Lung (tissue), 12 donors: Measurements from ENCODE around the gene PRPF6. TPM values are rescaled to one million over a fixed set of nuclear protein-coding genes. Genes with fewer than 3 reads are reported as not detected.
A peak's percentile ranks its signal among the peaks of the same experiment; 100 is the strongest.

Experiments used
- ATAC-seq: fragments of 200-7000 bp; cut with Tn5 transposase; one replicate; pipeline ENCODE4 v1.9.1; 2020; ENCODE audit warnings: moderate number of reproducible peaks; ENCODE audit not compliant: insufficient read depth, low FRiP score
- DNase-seq, 3 donors: peaks; one replicate each; pipeline ENCODE4 v3.0.0-alpha.2; 2013 to 2017
- H3K27ac ChIP-seq, 2 donors: one replicate each; pipeline ENCODE4 v1.5.1; 2013; ENCODE audit warnings: mild to moderate bottlenecking in 2 of 2, moderate library complexity in 2 of 2, control low read depth in 1 of 2, inconsistent platforms in 1 of 2, low read depth in 1 of 2, low read length in 1 of 2
- H3K27me3 ChIP-seq, 3 donors: one replicate each; pipeline ENCODE4 v1.5.1; 2013; ENCODE audit warnings: low read length in 2 of 3; ENCODE audit not compliant: control insufficient read depth in 3 of 3, insufficient read depth in 3 of 3
- H3K36me3 ChIP-seq, 4 donors: one replicate each; pipeline ENCODE4 v1.5.1; 2013; ENCODE audit warnings: low read length in 4 of 4, mild to moderate bottlenecking in 1 of 4, moderate library complexity in 1 of 4; ENCODE audit not compliant: control insufficient read depth in 4 of 4, insufficient read depth in 4 of 4
- H3K4me1 ChIP-seq, 5 donors: one replicate each; pipeline ENCODE4 v1.5.1; 2013; ENCODE audit warnings: low read length in 5 of 5, mild to moderate bottlenecking in 2 of 5, moderate library complexity in 1 of 5; ENCODE audit not compliant: control insufficient read depth in 5 of 5, insufficient read depth in 5 of 5
- H3K4me3 ChIP-seq: one replicate; pipeline ENCODE4 v1.5.1; 2013; ENCODE audit warnings: mild to moderate bottlenecking, control low read depth, moderate library complexity
- H3K9ac ChIP-seq, 2 donors: one replicate each; pipeline ENCODE4 v1.5.1; 2013; ENCODE audit warnings: low read length in 2 of 2, control low read depth in 1 of 2; ENCODE audit not compliant: insufficient read depth in 1 of 2
- H3K9me3 ChIP-seq, 4 donors: one replicate each; pipeline ENCODE4 v1.5.1; 2013; ENCODE audit warnings: low read length in 3 of 4, mild to moderate bottlenecking in 1 of 4, moderate library complexity in 1 of 4; ENCODE audit not compliant: control insufficient read depth in 4 of 4, insufficient read depth in 3 of 4
- WGBS, 2 donors: extraction: QIAGEN DNeasy Blood & Tissue Kit; methylation state at CpG; one replicate each; pipeline ENCODE4 v1.1.7; 2013; 5-methylcytosine and 5-hydroxymethylcytosine counted together
- polyA plus RNA-seq, 2 donors: library from polyadenylated mRNA; stranded (reverse); fragments of 200-250 nt; gene quantifications; one replicate each; pipeline ENCODE4 v1.2.1, GENCODE V29; 2013
- total RNA-seq, 2 donors: library from RNA; depleted of rRNA in 1 of 2; stranded (reverse); fragments of >200 nt in 1 of 2; gene quantifications; one replicate each; pipeline ENCODE4 v1.2.1, GENCODE V29; 2014 to 2021
- TF ChIP-seq, protein P1 (sequence below): IDR thresholded peaks from 2 replicates; pipeline ENCODE4 v1.5.1; 2012; ENCODE audit warnings: mild to moderate bottlenecking; ENCODE audit errors: control extremely low read depth, extremely low read depth
- donor health status: control.
- donor health status: control.
- donor health status: Bipolar disorder and iron deficiency.
- donor health status: healthy.
- donor health status: DM: yes; HTN: yes; CAD: no.

Gene PRPF6
- total and polyA plus RNA-seq, 4 donors: 43.6 to 65.0 (median 54.2) TPM

DNA sequence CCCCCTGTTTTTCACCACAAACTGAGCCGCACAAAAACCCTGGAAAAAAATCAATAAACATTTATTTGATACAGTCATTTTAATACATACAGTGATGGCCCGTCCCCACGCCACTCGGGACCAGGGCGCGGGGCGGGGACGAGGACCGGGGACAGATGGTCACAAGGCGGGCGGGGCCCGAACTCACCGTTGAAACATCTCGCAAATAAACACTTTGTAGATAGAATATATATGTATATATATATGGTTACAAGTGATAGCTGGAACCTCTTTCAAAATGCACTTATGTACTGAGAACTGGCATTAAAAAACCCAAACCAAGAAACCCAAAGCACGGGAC, 24.3 kb upstream of the PRPF6 start:
- Histone ChIP-seq H3K27ac (peak overlapping the region in 1 of 2 donors; percentile 26), H3K4me3 (peak overlapping the region; percentile 38), H3K9ac (no peak overlapping the region), H3K9me3 (no peaks in the 10 kb centered on the region), H3K36me3 (peaks cover 0 to 24% (median 11%) of the 10 kb centered on the region in 4 donors), H3K27me3 (no peaks in the 10 kb centered on the region), H3K4me1 (peaks cover 0 to 30% (median 24%) of the 10 kb centered on the region in 5 donors)
- DNase-seq (no peak), ATAC-seq (no peak)
- WGBS, 2 donors: 0 to 1% methylated on average over 15 of the region's 15 CpGs
- TF ChIP-seq, protein P1, sequence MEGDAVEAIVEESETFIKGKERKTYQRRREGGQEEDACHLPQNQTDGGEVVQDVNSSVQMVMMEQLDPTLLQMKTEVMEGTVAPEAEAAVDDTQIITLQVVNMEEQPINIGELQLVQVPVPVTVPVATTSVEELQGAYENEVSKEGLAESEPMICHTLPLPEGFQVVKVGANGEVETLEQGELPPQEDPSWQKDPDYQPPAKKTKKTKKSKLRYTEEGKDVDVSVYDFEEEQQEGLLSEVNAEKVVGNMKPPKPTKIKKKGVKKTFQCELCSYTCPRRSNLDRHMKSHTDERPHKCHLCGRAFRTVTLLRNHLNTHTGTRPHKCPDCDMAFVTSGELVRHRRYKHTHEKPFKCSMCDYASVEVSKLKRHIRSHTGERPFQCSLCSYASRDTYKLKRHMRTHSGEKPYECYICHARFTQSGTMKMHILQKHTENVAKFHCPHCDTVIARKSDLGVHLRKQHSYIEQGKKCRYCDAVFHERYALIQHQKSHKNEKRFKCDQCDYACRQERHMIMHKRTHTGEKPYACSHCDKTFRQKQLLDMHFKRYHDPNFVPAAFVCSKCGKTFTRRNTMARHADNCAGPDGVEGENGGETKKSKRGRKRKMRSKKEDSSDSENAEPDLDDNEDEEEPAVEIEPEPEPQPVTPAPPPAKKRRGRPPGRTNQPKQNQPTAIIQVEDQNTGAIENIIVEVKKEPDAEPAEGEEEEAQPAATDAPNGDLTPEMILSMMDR: no peak

DNA sequence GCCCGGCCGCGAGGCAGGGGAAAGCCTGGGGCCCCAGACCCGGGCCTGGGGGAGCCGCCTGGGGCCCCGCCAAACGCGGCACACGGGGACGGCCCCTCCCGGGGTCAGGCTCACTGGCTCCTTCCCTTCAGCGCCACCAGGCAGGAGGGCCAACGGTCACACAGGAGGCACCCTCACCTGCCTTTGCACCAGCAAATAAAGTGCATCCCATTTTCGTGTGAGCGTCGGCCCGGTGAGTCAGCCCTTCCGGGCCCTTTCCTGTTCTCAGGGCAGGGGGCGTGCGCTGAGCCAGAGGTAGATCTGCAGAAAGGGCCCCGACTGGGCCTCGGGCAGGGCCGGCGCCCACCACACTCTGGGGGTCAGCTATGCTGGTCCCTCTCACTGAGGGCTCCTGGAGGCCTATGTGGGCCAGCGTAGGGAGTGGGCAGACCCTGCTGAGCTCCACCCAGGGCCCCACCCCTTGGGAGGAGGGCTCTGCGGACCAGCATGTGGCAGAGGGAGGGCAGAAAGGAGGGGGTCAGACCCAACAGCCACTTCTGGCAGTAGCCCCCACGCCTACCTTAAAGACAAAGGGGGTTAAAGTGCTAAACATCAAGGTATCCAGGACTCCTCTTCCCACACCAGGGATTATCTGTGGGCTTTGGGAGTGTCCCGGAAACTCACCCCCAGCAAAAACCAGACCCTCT, 23.8 kb upstream of the PRPF6 start:
- Histone ChIP-seq H3K27me3 (no peaks in the 10 kb centered on the region), H3K36me3 (peaks cover 0 to 25% (median 13%) of the 10 kb centered on the region in 4 donors), H3K4me1 (peaks cover 0 to 26% (median 21%) of the 10 kb centered on the region in 5 donors), H3K9ac (no peak overlapping the region), H3K4me3 (no peak overlapping the region), H3K9me3 (no peaks in the 10 kb centered on the region), H3K27ac (peak overlapping the region; percentile 17 to 65)
- DNase-seq (peak in 2 of 3 donors; percentile 51 to 60), ATAC-seq (peak; percentile 14)
- 4 to 5% methylated on average over 28 of the region's 28 CpGs for WGBS, 2 donors
- TF ChIP-seq, protein P1: no peak

DNA sequence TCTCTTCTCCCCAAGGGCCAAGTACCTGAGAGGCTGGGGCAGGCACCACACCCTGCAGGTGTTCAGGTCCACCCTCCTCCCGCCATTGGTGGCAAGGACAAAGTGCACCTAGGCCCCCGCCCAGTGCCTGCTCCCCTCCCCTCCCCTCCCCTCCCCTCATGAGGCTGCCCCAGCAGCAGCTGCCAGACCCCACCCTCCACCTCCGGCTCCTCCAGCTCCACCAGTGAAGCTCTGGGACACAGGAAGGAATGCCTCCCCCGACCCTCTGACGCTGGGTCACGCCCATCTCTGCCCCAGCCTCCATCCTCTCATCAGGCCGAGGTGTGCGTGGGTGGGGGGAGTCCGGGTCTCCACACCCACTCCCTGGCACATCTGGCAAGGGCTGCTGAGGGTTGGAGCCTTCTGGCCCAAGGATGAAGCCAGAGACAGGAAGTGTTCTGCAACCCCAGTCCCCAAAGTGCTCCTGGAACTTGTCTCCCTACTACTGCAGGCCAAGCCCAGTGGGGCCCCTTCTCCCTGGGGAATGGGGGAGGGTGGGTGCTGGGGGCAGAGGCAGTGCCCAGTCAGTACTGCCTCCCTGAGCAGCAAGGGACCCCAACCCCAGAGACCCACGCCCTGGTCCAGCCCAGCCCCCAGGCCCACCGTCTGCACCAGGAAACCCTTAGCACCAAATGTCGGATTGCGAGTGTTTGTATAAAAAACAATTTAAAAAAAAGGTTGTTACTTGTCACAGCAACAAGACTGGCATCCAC, 23.1 kb upstream of the PRPF6 start:
- Histone ChIP-seq H3K27me3 (no peaks in the 10 kb centered on the region), H3K4me3 (no peak overlapping the region), H3K9me3 (no peaks in the 10 kb centered on the region), H3K4me1 (peaks cover 0 to 26% (median 16%) of the 10 kb centered on the region in 5 donors), H3K36me3 (peaks cover 0 to 33% (median 16%) of the 10 kb centered on the region in 4 donors), H3K27ac (peak overlapping the region; percentile 17 to 65), H3K9ac (no peak overlapping the region)
- TF ChIP-seq, protein P1: no peak
- DNase-seq (peak in 1 of 3 donors; percentile 38), ATAC-seq (no peak)
- 46 to 58% methylated on average over 11 to 13 of the region's 13 CpGs for WGBS, 2 donors
